ENCODE measurements around the gene NAGS. TPM values are rescaled to one million over a fixed set of nuclear protein-coding genes. Genes with fewer than 3 reads are reported as not detected.

NAGS gene
- total RNA-seq, 3 donors from 2014 or later (not counting 1 experiment from before 2014, with no cell fraction given) = 0.92 to 1.7 (median 1.1) TPM

GRCh38 chr17:43999024-43999423, 5.4 kb upstream of the NAGS start:
- Mint-ChIP-seq H3K4me1 (no peaks in the 10 kb centered on the region), H3K27me3 (ENCODE audit: low read depth in 2 of 2) (peaks cover 25 to 29% of the 10 kb centered on the region in 2 donors), H3K27ac (no peak overlapping the region), H3K36me3 (no peaks in the 10 kb centered on the region), H3K4me3 (no peak overlapping the region), H3K9me3 (no peaks in the 10 kb centered on the region)
- ATAC-seq (no peak), DNase-seq (no peak)
- intact Hi-C loops (cut with micrococcal nuclease) = no loop called here
- WGBS (ENCODE audit: insufficient coverage) = 89% methylated on average over 4 of the region's 4 CpGs
- H3K4me3 ChIP-seq (ENCODE audit: low read length) = no peak overlapping the region
- H3K36me3 ChIP-seq (ENCODE audit: control insufficient read depth, insufficient read depth, low read length) = no peaks in the 10 kb centered on the region
- no peaks in the 10 kb centered on the region for H3K9me3 ChIP-seq (ENCODE audit: control insufficient read depth, insufficient read depth, low read length)
- peaks cover 7% of the 10 kb centered on the region for H3K4me1 ChIP-seq (ENCODE audit: control insufficient read depth, insufficient read depth, low read length)
- peaks cover 18% of the 10 kb centered on the region for H3K27me3 ChIP-seq (ENCODE audit: control insufficient read depth, insufficient read depth, low read length)
- H3K27ac ChIP-seq (ENCODE audit: low read length) = no peak overlapping the region
- no peak for TF ChIP-seq CTCF (IDR thresholded peaks at IDR 0.05)

DNA sequence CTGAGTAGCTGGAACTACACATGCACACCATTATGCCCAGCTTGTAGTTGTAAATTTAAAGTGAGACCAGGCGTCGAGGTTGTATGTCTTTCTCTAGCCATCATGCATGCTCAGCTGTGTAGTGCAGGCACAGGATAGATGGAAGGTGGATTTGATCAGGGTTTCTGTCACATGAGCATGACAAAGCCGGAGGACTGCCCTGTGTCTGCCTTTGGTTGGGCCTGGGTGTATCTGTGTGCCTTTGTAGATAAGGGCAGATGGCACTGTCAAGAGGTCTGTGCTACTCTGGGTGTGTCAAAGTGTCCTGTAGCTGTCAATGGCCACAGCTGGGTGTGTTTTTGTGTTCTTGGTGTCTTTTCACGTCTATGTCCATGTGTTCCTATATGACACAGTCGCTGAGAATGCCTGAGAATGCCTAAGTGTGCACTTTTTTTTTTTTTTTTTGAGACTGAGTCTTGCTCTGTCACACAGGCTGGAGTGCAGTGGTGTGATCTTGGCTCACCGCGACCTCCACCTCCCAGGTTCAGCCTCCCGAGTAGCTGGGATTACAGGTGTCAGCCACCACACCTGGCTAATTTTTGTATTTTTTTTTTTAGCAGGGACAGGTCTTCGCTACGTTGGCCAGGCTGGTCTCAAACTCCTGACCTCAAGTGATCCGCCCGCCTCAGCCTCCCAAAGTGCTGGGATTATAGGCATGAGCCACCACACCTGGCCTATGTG, 4.1 kb upstream of the NAGS start:
- 87% methylated on average over 12 of the region's 12 CpGs for WGBS (ENCODE audit: insufficient coverage)
- H3K4me3 Mint-ChIP-seq = no peak overlapping the region
- no peak for ATAC-seq
- TF ChIP-seq CTCF (IDR thresholded peaks at IDR 0.05) = no peak
- H3K4me1 Mint-ChIP-seq = no peaks in the 10 kb centered on the region
- intact Hi-C loops (cut with micrococcal nuclease) = no loop called here
- peaks cover 24 to 25% of the 10 kb centered on the region in 2 donors for H3K27me3 Mint-ChIP-seq (ENCODE audit: low read depth in 2 of 2)
- H3K4me1 ChIP-seq (ENCODE audit: control insufficient read depth, insufficient read depth, low read length) = peaks cover 10% of the 10 kb centered on the region
- no peaks in the 10 kb centered on the region for H3K36me3 ChIP-seq (ENCODE audit: control insufficient read depth, insufficient read depth, low read length)
- peaks cover 18% of the 10 kb centered on the region for H3K27me3 ChIP-seq (ENCODE audit: control insufficient read depth, insufficient read depth, low read length)
- no peaks in the 10 kb centered on the region for H3K36me3 Mint-ChIP-seq
- no peak for DNase-seq
- H3K4me3 ChIP-seq (ENCODE audit: low read length) = no peak overlapping the region
- no peak overlapping the region for H3K27ac Mint-ChIP-seq
- H3K27ac ChIP-seq (ENCODE audit: low read length) = no peak overlapping the region
- no peaks in the 10 kb centered on the region for H3K9me3 ChIP-seq (ENCODE audit: control insufficient read depth, insufficient read depth, low read length)
- H3K9me3 Mint-ChIP-seq = no peaks in the 10 kb centered on the region

GRCh38 chr17:44000871-44001460, 3.5 kb upstream of the NAGS start:
- Mint-ChIP-seq H3K27ac (no peak overlapping the region), H3K27me3 (ENCODE audit: low read depth in 2 of 2) (peaks cover 19 to 22% of the 10 kb centered on the region in 2 donors), H3K9me3 (no peaks in the 10 kb centered on the region), H3K36me3 (no peaks in the 10 kb centered on the region), H3K4me3 (no peak overlapping the region), H3K4me1 (peaks cover 2 to 3% of the 10 kb centered on the region in 2 donors)
- WGBS (ENCODE audit: insufficient coverage) = 80% methylated on average over 6 of the region's 6 CpGs
- intact Hi-C loops (cut with micrococcal nuclease) = no loop called here
- Histone ChIP-seq H3K27me3 (ENCODE audit: control insufficient read depth, insufficient read depth, low read length) (peaks cover 19% of the 10 kb centered on the region), H3K4me3 (ENCODE audit: low read length) (no peak overlapping the region), H3K36me3 (ENCODE audit: control insufficient read depth, insufficient read depth, low read length) (no peaks in the 10 kb centered on the region), H3K4me1 (ENCODE audit: control insufficient read depth, insufficient read depth, low read length) (peaks cover 17% of the 10 kb centered on the region), H3K27ac (ENCODE audit: low read length) (no peak overlapping the region), H3K9me3 (ENCODE audit: control insufficient read depth, insufficient read depth, low read length) (no peaks in the 10 kb centered on the region)
- ATAC-seq = no peak
- TF ChIP-seq CTCF (IDR thresholded peaks at IDR 0.05) = no peak
- DNase-seq = no peak

Data from natural killer cell (primary cell).